GM18873 (cell line): Measurements from ENCODE around the gene HMX2.

Experiments used
- ATAC-seq: cut with Tn5 transposase; IDR thresholded peaks from one replicate; pipeline ENCODE4 v1.9.1; 2021; ENCODE audit warnings: mild to moderate bottlenecking, moderate library complexity, moderate number of reproducible peaks; ENCODE audit not compliant: unreplicated experiment, low FRiP score

The HMX2 gene

GRCh38 chr10:123147635-123148413 is at the start of gene HMX2:
Gene HMX2, plus strand, starts transcription at chr10:123148136. Its CDS starts 243 bp downstream, at chr10:123148379.
- ATAC-seq: no peak

- ATAC-seq: no peak
Measured at GRCh38 chr10:123100030-123100762, 47.7 kb upstream of the HMX2 start.

GRCh38 chr10:123101872-123102271 is 46.1 kb upstream of the HMX2 start:
- ATAC-seq: no peak

- ATAC-seq: no peak
Measured at GRCh38 chr10:123102673-123103072, 45.3 kb upstream of the HMX2 start.

- no peak for ATAC-seq
Measured at GRCh38 chr10:123103944-123104343, 44.0 kb upstream of the HMX2 start.

- no peak for ATAC-seq
Measured at GRCh38 chr10:123109466-123109865, 38.5 kb upstream of the HMX2 start.

GRCh38 chr10:123117644-123118417 is 30.1 kb upstream of the HMX2 start:
- no peak for ATAC-seq

GRCh38 chr10:123119081-123119480 is 28.9 kb upstream of the HMX2 start:
- no peak for ATAC-seq

GRCh38 chr10:123126246-123126645 is 21.7 kb upstream of the HMX2 start:
- ATAC-seq: no peak

- no peak for ATAC-seq
Measured at GRCh38 chr10:123129618-123130271, 18.2 kb upstream of the HMX2 start.

- ATAC-seq: no peak
Measured at GRCh38 chr10:123132576-123133477, 15.1 kb upstream of the HMX2 start.

GRCh38 chr10:123133541-123134342 is 14.2 kb upstream of the HMX2 start:
- ATAC-seq: no peak

- ATAC-seq: no peak
Measured at GRCh38 chr10:123134343-123134914, 13.5 kb upstream of the HMX2 start.

- ATAC-seq: no peak
Measured at GRCh38 chr10:123134915-123135414, 13.0 kb upstream of the HMX2 start.

GRCh38 chr10:123135415-123136141 is 12.4 kb upstream of the HMX2 start, which contains the start of gene HMX3:
Gene HMX3, plus strand, starts transcription at chr10:123135970. Its CDS starts 81 bp downstream, at chr10:123136051.
- no peak for ATAC-seq

GRCh38 chr10:123136221-123136805 is 11.6 kb upstream of the HMX2 start:
- ATAC-seq: no peak
